NCI-H748 (cell line): ENCODE results near the gene CCSER1.
"Not testable (repeated sequence)": the region's sequence is repeated elsewhere in the genome, so short reads cannot be mapped to it uniquely, and the experiment has no call there.

Experiments used
- DNase-seq: peaks from one replicate; lab custom pipeline; 2025; ENCODE audit not compliant: unreplicated experiment; lab: John Stamatoyannopoulos, UW

Gene CCSER1

GRCh38 chr4:90425893-90426292 is 298.7 kb downstream of the CCSER1 start:
- DNase-seq, result no peak

GRCh38 chr4:90438522-90438921 is 311.3 kb downstream of the CCSER1 start:
- DNase-seq, result no peak

- DNase-seq, result no peak
Observed at GRCh38 chr4:90441770-90442169, 314.6 kb downstream of the CCSER1 start.

GRCh38 chr4:90442619-90443018 is 315.4 kb downstream of the CCSER1 start:
- no peak for DNase-seq

GRCh38 chr4:90443231-90443630 is 316.0 kb downstream of the CCSER1 start:
- DNase-seq, result no peak

- DNase-seq, result no peak
Observed at GRCh38 chr4:90444904-90445303, 317.7 kb downstream of the CCSER1 start.

- DNase-seq, result no peak
Observed at GRCh38 chr4:90445380-90445779, 318.2 kb downstream of the CCSER1 start.

- no peak for DNase-seq
Observed at GRCh38 chr4:90449626-90450025, 322.4 kb downstream of the CCSER1 start.

- no peak for DNase-seq
Observed at GRCh38 chr4:90456891-90457290, 329.7 kb downstream of the CCSER1 start.

- DNase-seq, result no peak
Observed at GRCh38 chr4:90457817-90458216, 330.6 kb downstream of the CCSER1 start.

GRCh38 chr4:90458576-90458975 is 331.4 kb downstream of the CCSER1 start:
- DNase-seq, result no peak

GRCh38 chr4:90474484-90474883 is 347.3 kb downstream of the CCSER1 start:
- no peak for DNase-seq

- no peak for DNase-seq
Observed at GRCh38 chr4:90476019-90476418, 348.8 kb downstream of the CCSER1 start.

- no peak for DNase-seq
Observed at GRCh38 chr4:90476586-90476985, 349.4 kb downstream of the CCSER1 start.

GRCh38 chr4:90484894-90485293 is 357.7 kb downstream of the CCSER1 start:
- not testable (repeated sequence) for DNase-seq

GRCh38 chr4:90486346-90486745 is 359.2 kb downstream of the CCSER1 start:
- DNase-seq, result no peak

- DNase-seq, result no peak
Observed at GRCh38 chr4:90495211-90495610, 368.0 kb downstream of the CCSER1 start.

GRCh38 chr4:90495936-90496335 is 368.7 kb downstream of the CCSER1 start:
- DNase-seq, result peak; percentile 22

- DNase-seq, result no peak
Observed at GRCh38 chr4:90498175-90498574, 371.0 kb downstream of the CCSER1 start.

- no peak for DNase-seq
Observed at GRCh38 chr4:90503677-90504076, 376.5 kb downstream of the CCSER1 start.

GRCh38 chr4:90515191-90515590 is 388.0 kb downstream of the CCSER1 start:
- DNase-seq, result no peak

- DNase-seq, result no peak
Observed at GRCh38 chr4:90528551-90528950, 401.4 kb downstream of the CCSER1 start.

- DNase-seq, result peak; percentile 88
Observed at GRCh38 chr4:90536408-90536807, 409.2 kb downstream of the CCSER1 start.

GRCh38 chr4:90537491-90537890 is 410.3 kb downstream of the CCSER1 start:
- no peak for DNase-seq
